DOHH2 (cell line): ENCODE measurements around the gene NPR3.

ENCODE experiments used
- H3F3A ChIP-seq: fragments of 200-600 bp; sonication (generic), shearing (Covaris generic); 2 replicates; pipeline ENCODE4 v1.6.0; 2016; ENCODE audit warnings: antibody characterized with exemption, mild to moderate bottlenecking; ENCODE audit not compliant: control insufficient read depth, insufficient read depth
- H3K27ac ChIP-seq: fragments of 200-600 bp; sonication (generic); 2 replicates; pipeline ENCODE4 v1.5.1; 2014; ENCODE audit warnings: low read depth, mild to moderate bottlenecking, low read length, moderate library complexity
- H3K27me3 ChIP-seq: fragments of 200-600 bp; sonication (generic); 2 replicates; pipeline ENCODE4 v1.6.1; 2014; ENCODE audit warnings: mild to moderate bottlenecking, low read length, mixed read lengths; ENCODE audit not compliant: control insufficient read depth
- H3K36me3 ChIP-seq: fragments of 200-600 bp; sonication (generic); 2 replicates; pipeline ENCODE4 v1.6.1; 2014; ENCODE audit warnings: mild to moderate bottlenecking, low read length, moderate library complexity, mixed read lengths; ENCODE audit not compliant: control insufficient read depth
- H3K4me1 ChIP-seq: fragments of 200-600 bp; sonication (generic); 2 replicates; pipeline ENCODE4 v1.6.1; 2014; ENCODE audit warnings: mild to moderate bottlenecking, low read length, mixed read lengths; ENCODE audit not compliant: control insufficient read depth
- H3K4me2 ChIP-seq: fragments of 200-600 bp; sonication (generic); 2 replicates; pipeline ENCODE4 v1.6.0; 2014; ENCODE audit warnings: mild to moderate bottlenecking, low read length, moderate library complexity
- H3K4me3 ChIP-seq: fragments of 200-600 bp; sonication (generic); 2 replicates; pipeline ENCODE4 v1.5.1; 2014; ENCODE audit warnings: mild to moderate bottlenecking, low read length, mixed read lengths
- H3K79me2 ChIP-seq: fragments of 200-600 bp; sonication (generic); 2 replicates; pipeline ENCODE4 v1.6.1; 2014; ENCODE audit warnings: mild to moderate bottlenecking, low read length, mixed read lengths; ENCODE audit not compliant: control insufficient read depth
- H3K9me2 ChIP-seq: fragments of 200-600 bp; sonication (generic); replicated peaks from 2 replicates; pipeline ENCODE4 v1.6.1; 2014; ENCODE audit warnings: mild to moderate bottlenecking, low read length, mixed read lengths; ENCODE audit not compliant: control insufficient read depth
- H3K9me3 ChIP-seq: fragments of 200-600 bp; sonication (generic); 2 replicates; pipeline ENCODE4 v1.6.1; 2014; ENCODE audit warnings: antibody characterized with exemption, low read length, mixed read lengths; ENCODE audit not compliant: control insufficient read depth, insufficient read depth
- H4K20me1 ChIP-seq: fragments of 200-600 bp; sonication (generic); 2 replicates; pipeline ENCODE4 v1.6.0; 2014; ENCODE audit warnings: low read depth, mild to moderate bottlenecking, antibody characterized with exemption, low read length, moderate library complexity; ENCODE audit not compliant: control insufficient read depth, insufficient read depth
- CTCF ChIP-seq: fragments of 200-600 bp; sonication (generic); IDR thresholded peaks from one replicate; pipeline ENCODE4 v1.5.1; 2014; ENCODE audit warnings: antibody characterized with exemption, mild to moderate bottlenecking, low read depth, low read length; ENCODE audit not compliant: poor library complexity, severe bottlenecking
- EZH2phosphoT487 ChIP-seq: fragments of 200-600 bp; sonication (generic); IDR thresholded peaks from 2 replicates; pipeline ENCODE4 v1.6.1; 2017; ENCODE audit warnings: borderline replicate concordance, mild to moderate bottlenecking, antibody characterized with exemption, low read length, moderate library complexity, mixed read lengths

NPR3 gene

GRCh38 chr5:32786311-32786710, 75.2 kb downstream of the NPR3 start:
- no peaks in the 10 kb centered on the region for H4K20me1 ChIP-seq
- H3K79me2 ChIP-seq: no peaks in the 10 kb centered on the region
- no peaks in the 10 kb centered on the region for H3K36me3 ChIP-seq
- no peaks in the 10 kb centered on the region for H3K27me3 ChIP-seq
- no peak overlapping the region for H3K4me2 ChIP-seq
- TF ChIP-seq CTCF (no peak), EZH2phosphoT487 (no peak)
- H3K9me3 ChIP-seq: no peaks in the 10 kb centered on the region
- H3F3A ChIP-seq: no peaks in the 10 kb centered on the region
- no peaks in the 10 kb centered on the region; the same call in 1 of the 2 replicates for H3K9me2 ChIP-seq
- no peaks in the 10 kb centered on the region for H3K4me1 ChIP-seq
- H3K27ac ChIP-seq: no peak overlapping the region
- no peak overlapping the region for H3K4me3 ChIP-seq

- no peaks in the 10 kb centered on the region for H4K20me1 ChIP-seq
- no peaks in the 10 kb centered on the region for H3K9me2 ChIP-seq
- no peaks in the 10 kb centered on the region for H3F3A ChIP-seq
- H3K4me1 ChIP-seq: no peaks in the 10 kb centered on the region
- no peaks in the 10 kb centered on the region for H3K27me3 ChIP-seq
- no peaks in the 10 kb centered on the region for H3K79me2 ChIP-seq
- no peak overlapping the region for H3K4me3 ChIP-seq
- no peaks in the 10 kb centered on the region for H3K9me3 ChIP-seq
- no peak overlapping the region for H3K27ac ChIP-seq
- no peak for TF ChIP-seq CTCF
- TF ChIP-seq EZH2phosphoT487: no peak
- no peaks in the 10 kb centered on the region for H3K36me3 ChIP-seq
- H3K4me2 ChIP-seq: no peak overlapping the region
Measured at GRCh38 chr5:32790411-32790951, 79.4 kb downstream of the NPR3 start.

GRCh38 chr5:32791536-32792243, 80.6 kb downstream of the NPR3 start:
- H3K9me3 ChIP-seq: no peaks in the 10 kb centered on the region
- H3K79me2 ChIP-seq: no peaks in the 10 kb centered on the region
- no peak overlapping the region for H3K4me2 ChIP-seq
- no peaks in the 10 kb centered on the region for H4K20me1 ChIP-seq
- no peaks in the 10 kb centered on the region for H3K36me3 ChIP-seq
- no peak for TF ChIP-seq CTCF
- no peak for TF ChIP-seq EZH2phosphoT487
- no peaks in the 10 kb centered on the region for H3K27me3 ChIP-seq
- H3K27ac ChIP-seq: no peak overlapping the region
- H3F3A ChIP-seq: no peaks in the 10 kb centered on the region
- no peaks in the 10 kb centered on the region for H3K4me1 ChIP-seq
- H3K4me3 ChIP-seq: no peak overlapping the region
- H3K9me2 ChIP-seq: no peaks in the 10 kb centered on the region
